Activated CD4-positive, alpha-beta memory T cell treated with anti-CD3 and anti-CD28 coated beads for 36 hours (primary cell): Measurements from ENCODE around the gene SYPL1. TPM values are rescaled to one million over a fixed set of nuclear protein-coding genes. Genes with fewer than 3 reads are reported as not detected.

Experiments used
- CTCF ChIA-PET: fragments of 350-600 bp; sonication (Branson Sonifier 250); formaldehyde crosslinking; loops from one replicate; lab custom pipeline; 2021; ENCODE audit warnings: antibody characterized with exemption, inconsistent platforms; lab: Charles Lee
- POLR2A ChIA-PET: fragments of 350-600 bp; sonication (Branson Sonifier 250); formaldehyde crosslinking; loops from one replicate; lab custom pipeline; 2021; ENCODE audit warnings: antibody characterized with exemption; lab: Charles Lee
- DNase-seq: peaks from one replicate; pipeline ENCODE4 v3.0.0-alpha.2; 2020
- H3K27ac Mint-ChIP-seq: one replicate; pipeline ENCODE4 v1.8.0; 2021; ENCODE audit warnings: mixed read lengths
- H3K27me3 Mint-ChIP-seq: one replicate; pipeline ENCODE4 v1.8.0; 2021; ENCODE audit warnings: mixed read lengths
- H3K36me3 Mint-ChIP-seq: one replicate; pipeline ENCODE4 v1.8.0; 2021; ENCODE audit warnings: mixed read lengths
- H3K4me1 Mint-ChIP-seq: one replicate; pipeline ENCODE4 v1.8.0; 2021; ENCODE audit warnings: low read depth, mixed read lengths
- H3K4me3 Mint-ChIP-seq: one replicate; pipeline ENCODE4 v1.8.0; 2021; ENCODE audit warnings: mild to moderate bottlenecking, mixed read lengths
- H3K9me3 Mint-ChIP-seq: one replicate; pipeline ENCODE4 v1.8.0; 2021; ENCODE audit warnings: mixed read lengths
- intact Hi-C: fragments of 100-400 bp; cut with micrococcal nuclease; formaldehyde crosslinking; loops from one replicate; pipeline ENCODE4 v1.15.1; 2023
- total RNA-seq, 2 experiments: library from RNA; stranded (reverse); gene quantifications; one replicate each; pipeline ENCODE4 v1.2.3, GENCODE V29; 2021

The SYPL1 gene
- total RNA-seq = 10 to 100 TPM; 27.4 to 29.1 TPM

DNA sequence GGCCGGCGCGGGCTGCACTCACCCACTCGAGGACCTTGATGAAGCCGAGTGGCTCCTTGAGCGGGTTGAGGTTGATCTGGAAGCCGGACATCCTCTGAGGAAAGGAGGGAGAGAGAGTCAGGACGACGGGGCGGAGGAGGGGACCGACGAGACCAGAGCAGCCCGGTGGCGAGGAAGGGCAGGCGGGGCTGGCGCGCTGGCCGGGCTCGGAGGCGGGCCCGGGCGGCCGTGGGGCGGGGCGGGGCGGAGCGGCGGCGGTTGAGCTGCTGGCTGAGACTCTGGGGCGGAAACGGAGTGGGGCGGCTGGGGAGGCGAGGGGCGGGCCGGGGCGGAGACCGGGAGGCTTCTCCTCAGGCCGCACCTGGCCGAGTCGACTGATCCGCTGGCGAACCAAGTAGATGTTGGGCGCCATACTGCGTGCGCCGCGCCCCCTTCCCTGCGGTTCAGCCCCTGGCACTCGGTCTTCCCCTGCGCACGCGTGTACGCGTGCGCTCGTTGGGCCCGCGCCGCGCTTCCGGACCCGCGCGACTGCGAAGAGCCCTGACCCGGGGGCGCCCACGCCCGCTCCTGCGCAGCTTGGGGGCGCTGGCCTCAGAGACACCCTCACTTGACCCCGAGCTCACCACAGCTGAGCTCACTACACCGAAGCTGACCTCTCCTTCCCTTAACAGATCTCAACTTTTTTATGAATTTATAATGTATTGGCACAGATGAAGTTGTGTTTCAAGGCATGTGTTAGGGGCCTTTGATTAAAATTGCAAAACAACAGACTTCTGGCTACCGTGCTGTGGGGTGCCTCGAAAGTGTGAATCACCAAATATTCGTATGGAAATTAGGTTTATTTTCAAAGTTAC is at the start of gene SYPL1:
Gene SYPL1, minus strand, starts transcription at position 195 of the 854 bp plus-strand sequence. Its CDS starts 104 bp downstream, at position 91.
- Mint-ChIP-seq H3K27ac (peak within 1 kb of the TSS; percentile 89), H3K27me3 (no peaks in the 10 kb centered on the region), H3K4me1 (peaks cover 58% of the 10 kb centered on the region), H3K36me3 (no peaks in the 10 kb centered on the region), H3K9me3 (no peaks in the 10 kb centered on the region), H3K4me3 (peak within 1 kb of the TSS; percentile 85)
- CTCF ChIA-PET = interaction anchor here (0.9 to 3.1 kb wide), 7 partner anchors 10 to 549 kb away, joined by 3 to 15 read pairs (median 3); partner anchors contain the start of gene CCDC71L
- peak; percentile 95 for DNase-seq
- intact Hi-C loops = loop anchor here (1.0 to 5.0 kb wide), 5 partner anchors 14 to 435 kb away; partner anchors contain the start of gene NAMPT
- POLR2A ChIA-PET = interaction anchor here (0.6 to 2.4 kb wide), 8 partner anchors 9 to 173 kb away, joined by 3 to 12 read pairs (median 3); partner anchors contain the start of gene NAMPT

DNA sequence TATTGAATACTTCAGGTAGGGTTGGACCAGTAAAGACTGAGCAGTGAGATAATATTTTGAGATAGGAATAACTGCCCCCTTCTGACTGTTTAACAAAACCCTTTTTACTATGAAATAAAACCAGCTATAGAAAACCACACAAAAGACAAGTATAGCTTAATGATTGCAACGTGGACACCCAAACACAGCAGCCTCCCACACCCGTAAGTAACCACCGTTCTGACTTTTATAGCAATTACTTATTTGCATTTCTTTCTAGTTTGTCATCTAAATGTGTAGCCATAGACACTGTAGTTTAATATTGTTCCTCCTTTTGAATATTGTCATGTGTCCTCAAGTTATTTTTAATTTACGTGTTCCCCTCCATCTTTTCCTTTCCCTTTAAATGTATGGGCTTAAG is 42.9 kb upstream of the SYPL1 start:
- DNase-seq = no peak
- ChIA-PET POLR2A (no interaction called here), CTCF (interaction anchor here (0.8 to 9.5 kb wide), 14 partner anchors 9 to 388 kb away, joined by 3 to 177 read pairs (median 6); partner anchors contain the start of gene SYPL1)
- Mint-ChIP-seq H3K27me3 (peaks cover 20% of the 10 kb centered on the region), H3K36me3 (no peaks in the 10 kb centered on the region), H3K27ac (no peak overlapping the region), H3K9me3 (no peaks in the 10 kb centered on the region), H3K4me1 (peaks cover 3% of the 10 kb centered on the region), H3K4me3 (no peak overlapping the region)
- intact Hi-C loops = no loop called here

DNA sequence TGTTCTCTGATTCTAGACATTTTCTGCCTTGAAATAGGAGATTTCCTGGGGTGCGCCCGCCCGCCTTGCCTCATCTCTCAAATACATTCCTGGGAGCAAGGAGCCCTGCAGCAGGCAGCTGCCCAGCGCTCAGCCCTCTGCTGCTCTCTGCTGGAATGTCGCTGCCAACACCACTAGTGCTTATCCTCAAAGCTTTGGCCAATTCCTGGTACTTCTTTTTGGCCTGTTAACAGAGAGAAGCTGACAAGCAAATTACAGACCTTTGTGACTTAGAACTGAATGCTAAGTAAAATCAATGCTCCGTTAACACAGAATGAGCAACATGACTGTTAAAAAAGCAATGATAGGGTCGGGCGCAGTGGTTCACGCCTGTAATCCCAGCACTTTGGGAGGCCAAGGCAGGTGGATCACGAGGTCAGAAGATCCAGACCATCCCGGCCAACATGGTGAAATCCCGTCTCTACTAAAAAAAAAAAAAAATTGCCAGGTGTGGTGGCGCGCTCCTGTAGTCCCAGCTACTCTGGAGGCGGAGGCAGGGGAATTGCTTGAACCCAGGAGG is 41.9 kb upstream of the SYPL1 start:
- Mint-ChIP-seq H3K27me3 (peaks cover 20% of the 10 kb centered on the region), H3K4me1 (peaks cover 3% of the 10 kb centered on the region), H3K27ac (no peak overlapping the region), H3K36me3 (no peaks in the 10 kb centered on the region), H3K9me3 (no peaks in the 10 kb centered on the region), H3K4me3 (no peak overlapping the region)
- DNase-seq = peak; percentile 82
- intact Hi-C loops = loop anchor here (1.0 kb wide), 1 partner anchor 97 kb away; no protein-coding TSS in a partner anchor
- ChIA-PET POLR2A (interaction anchor here (0.6 to 1.1 kb wide), 2 partner anchors 10 to 95 kb away, joined by 3 to 4 read pairs; no protein-coding TSS in a partner anchor), CTCF (interaction anchor here (0.6 to 9.5 kb wide), 38 partner anchors 9 to 599 kb away, joined by 3 to 177 read pairs (median 4); partner anchors contain the start of gene SYPL1)

DNA sequence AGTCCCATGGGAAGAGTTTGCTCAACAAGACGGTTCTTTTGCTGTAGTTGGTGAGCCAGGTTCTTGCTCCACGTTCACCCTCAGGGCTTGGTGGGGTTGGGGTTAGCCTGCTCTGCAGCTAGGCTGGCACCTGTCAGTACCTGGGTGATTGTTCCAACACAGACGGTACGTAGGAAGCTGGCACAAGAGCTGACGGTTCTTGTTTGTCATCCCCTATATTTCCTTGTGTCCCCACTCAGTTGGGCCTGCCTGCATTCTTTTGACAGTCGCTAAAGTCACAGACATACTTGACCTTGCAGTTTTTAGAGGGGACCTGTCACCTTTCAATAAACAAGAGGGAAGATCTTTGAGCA is 40.2 kb upstream of the SYPL1 start:
- no peak overlapping the region for H3K27ac Mint-ChIP-seq
- H3K4me1 Mint-ChIP-seq = peaks cover 3% of the 10 kb centered on the region

DNA sequence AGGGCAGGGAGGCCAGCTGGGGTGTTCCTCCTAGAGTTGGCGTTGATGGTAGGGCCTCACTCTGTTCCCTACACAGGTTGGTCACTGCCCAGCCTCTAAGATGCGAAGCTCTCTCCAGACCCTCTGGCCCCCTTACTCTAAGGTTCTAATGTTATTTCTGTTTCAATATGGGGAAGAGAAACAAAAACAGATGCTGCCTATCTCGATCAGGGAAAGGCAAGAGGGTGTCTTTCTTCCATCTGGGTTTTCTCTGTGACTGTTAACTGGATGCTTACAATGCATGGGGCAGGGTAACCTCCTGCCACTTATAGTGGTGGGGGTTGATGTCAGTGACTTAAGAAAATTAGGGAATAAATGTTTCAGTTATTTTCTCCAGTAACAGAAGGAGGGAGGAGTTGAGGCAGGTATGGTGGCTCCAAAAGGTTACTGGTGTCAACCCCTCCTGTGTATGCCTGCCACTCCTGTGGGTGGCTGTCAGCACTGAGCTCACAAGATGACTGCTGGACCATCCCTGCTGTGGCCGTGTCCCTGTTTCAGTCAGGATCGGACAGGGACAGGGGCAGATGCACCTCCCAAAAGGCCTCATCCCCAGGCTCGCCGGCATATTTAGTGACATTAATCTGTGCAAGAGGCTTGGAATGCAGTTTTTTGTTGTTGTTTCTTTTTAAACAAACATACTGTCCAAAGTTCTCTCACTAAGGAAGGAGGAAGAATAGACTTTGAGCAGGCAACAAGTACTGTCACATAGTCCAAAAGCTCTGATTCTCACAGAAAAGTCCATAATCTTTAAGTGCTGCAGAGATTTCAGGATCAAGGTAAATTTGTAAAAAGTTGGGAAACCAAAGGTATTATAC is 39.6 kb upstream of the SYPL1 start:
- Mint-ChIP-seq H3K27me3 (peaks cover 18% of the 10 kb centered on the region), H3K4me3 (no peak overlapping the region), H3K4me1 (peaks cover 3% of the 10 kb centered on the region), H3K36me3 (no peaks in the 10 kb centered on the region), H3K27ac (no peak overlapping the region), H3K9me3 (no peaks in the 10 kb centered on the region)
- intact Hi-C loops = no loop called here
- ChIA-PET CTCF (interaction anchor here (1.2 to 9.5 kb wide), 6 partner anchors 13 to 107 kb away, joined by 3 to 177 read pairs (median 4); no protein-coding TSS in a partner anchor), POLR2A (no interaction called here)
- no peak for DNase-seq

More for the DNA sequence above, 40.2 kb upstream of the SYPL1 start:
- Mint-ChIP-seq H3K9me3 (no peaks in the 10 kb centered on the region), H3K4me3 (no peak overlapping the region), H3K27me3 (peaks cover 20% of the 10 kb centered on the region), H3K36me3 (no peaks in the 10 kb centered on the region)
- intact Hi-C loops = no loop called here
- DNase-seq = no peak
- ChIA-PET POLR2A (no interaction called here), CTCF (interaction anchor here (1.2 to 9.5 kb wide), 6 partner anchors 15 to 110 kb away, joined by 3 to 177 read pairs (median 4); no protein-coding TSS in a partner anchor)

GRCh38 chr7:106143711-106144337 is 31.7 kb upstream of the SYPL1 start:
- no peaks in the 10 kb centered on the region for H3K27me3 Mint-ChIP-seq
- CTCF ChIA-PET = interaction anchor here (1.4 kb wide), 1 partner anchor 10 kb away, joined by 5 read pairs; no protein-coding TSS in a partner anchor
- no peaks in the 10 kb centered on the region for H3K36me3 Mint-ChIP-seq
- intact Hi-C loops = no loop called here
- no peaks in the 10 kb centered on the region for H3K9me3 Mint-ChIP-seq
- H3K27ac Mint-ChIP-seq = no peak overlapping the region
- H3K4me3 Mint-ChIP-seq = no peak overlapping the region
- H3K4me1 Mint-ChIP-seq = no peaks in the 10 kb centered on the region
- POLR2A ChIA-PET = no interaction called here
- DNase-seq = peak; percentile 14

GRCh38 chr7:106142136-106142535 is 30.0 kb upstream of the SYPL1 start:
- CTCF ChIA-PET = interaction anchor here (1.0 to 1.3 kb wide), 2 partner anchors 10 to 13 kb away, joined by 3 to 6 read pairs; no protein-coding TSS in a partner anchor
- H3K27me3 Mint-ChIP-seq = no peaks in the 10 kb centered on the region
- intact Hi-C loops = no loop called here
- POLR2A ChIA-PET = no interaction called here
- DNase-seq = no peak
- H3K27ac Mint-ChIP-seq = no peak overlapping the region
- no peak overlapping the region for H3K4me3 Mint-ChIP-seq
- H3K36me3 Mint-ChIP-seq = no peaks in the 10 kb centered on the region
- H3K9me3 Mint-ChIP-seq = no peaks in the 10 kb centered on the region
- no peaks in the 10 kb centered on the region for H3K4me1 Mint-ChIP-seq

DNA sequence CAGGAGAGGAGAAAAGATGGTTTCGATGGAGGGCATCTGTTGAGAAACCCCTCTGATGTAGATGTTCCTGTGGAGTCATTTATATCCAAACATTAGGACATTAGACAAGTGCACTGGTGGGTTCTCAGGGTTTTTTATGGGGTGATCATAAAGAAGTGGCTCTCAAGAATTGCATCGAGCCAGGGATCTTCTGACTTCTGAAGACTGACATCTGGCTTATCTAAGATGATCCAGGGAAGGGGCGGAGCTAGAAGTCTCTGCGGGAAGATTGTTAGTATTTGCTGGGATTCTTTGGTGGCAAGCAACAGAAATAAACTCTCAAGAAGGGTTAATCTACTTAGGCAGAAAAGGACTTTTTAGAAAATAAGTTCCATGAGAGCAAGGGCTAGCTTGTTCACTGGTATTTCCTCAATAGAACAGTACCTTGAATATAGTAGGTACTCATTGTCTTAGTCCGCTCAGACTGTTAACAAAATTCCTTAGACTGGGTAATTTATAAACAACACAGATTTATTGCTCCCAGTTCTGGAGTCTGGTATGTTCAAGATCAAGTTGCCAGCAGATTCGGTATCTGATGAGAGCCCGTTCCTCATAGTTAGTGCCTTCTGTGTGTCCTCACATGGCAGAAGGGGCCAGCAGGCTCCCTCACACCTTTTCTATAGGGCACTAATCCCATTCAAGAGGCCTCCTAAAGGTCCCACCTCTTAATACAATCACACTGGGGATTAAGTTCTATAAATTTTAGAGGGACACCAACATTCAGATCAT is 28.5 kb upstream of the SYPL1 start:
- intact Hi-C loops = no loop called here
- ChIA-PET POLR2A (no interaction called here), CTCF (interaction anchor here (1.7 kb wide), 1 partner anchor 14 kb away, joined by 4 read pairs; no protein-coding TSS in a partner anchor)
- no peaks in the 10 kb centered on the region for H3K9me3 Mint-ChIP-seq
- H3K4me1 Mint-ChIP-seq = no peaks in the 10 kb centered on the region
- no peaks in the 10 kb centered on the region for H3K36me3 Mint-ChIP-seq
- H3K27ac Mint-ChIP-seq = no peak overlapping the region
- no peak for DNase-seq
- H3K27me3 Mint-ChIP-seq = no peaks in the 10 kb centered on the region
- no peak overlapping the region for H3K4me3 Mint-ChIP-seq

GRCh38 chr7:106139265-106140251 is 27.4 kb upstream of the SYPL1 start:
- Mint-ChIP-seq H3K27me3 (no peaks in the 10 kb centered on the region), H3K4me1 (no peaks in the 10 kb centered on the region), H3K36me3 (no peaks in the 10 kb centered on the region), H3K27ac (no peak overlapping the region), H3K4me3 (no peak overlapping the region), H3K9me3 (no peaks in the 10 kb centered on the region)
- ChIA-PET CTCF (interaction anchor here (0.9 to 1.7 kb wide), 2 partner anchors 15 to 28 kb away, joined by 3 to 4 read pairs; no protein-coding TSS in a partner anchor), POLR2A (no interaction called here)
- no peak for DNase-seq
- intact Hi-C loops = no loop called here
